NCI-H2171 (cell line): ENCODE data around the gene AGR3.
"Not testable (repeated sequence)": the region's sequence is repeated elsewhere in the genome, so short reads cannot be mapped to it uniquely, and the experiment has no call there.

Source experiments
- DNase-seq: peaks from one replicate; lab custom pipeline; 2025; lab: John Stamatoyannopoulos, UW

AGR3 gene

GRCh38 chr7:16891338-16891737 lies 9.6 kb upstream of the AGR3 start:
- DNase-seq: no peak

- no peak for DNase-seq
These were observed 8.2 kb upstream of the AGR3 start for GRCh38 chr7:16889851-16890415.

- no peak for DNase-seq
These were observed 7.5 kb upstream of the AGR3 start for GRCh38 chr7:16889305-16889704.

GRCh38 chr7:16883918-16884317 lies 2.1 kb upstream of the AGR3 start:
- DNase-seq: no peak

GRCh38 chr7:16880554-16880953 lies 1.2 kb downstream of the AGR3 start:
- DNase-seq: no peak

GRCh38 chr7:16879181-16879580 lies 2.6 kb downstream of the AGR3 start:
- DNase-seq: no peak

GRCh38 chr7:16875861-16876260 lies 5.9 kb downstream of the AGR3 start:
- no peak for DNase-seq

- DNase-seq: no peak
These were observed 7.7 kb downstream of the AGR3 start for GRCh38 chr7:16874066-16874465.

- no peak for DNase-seq
These were observed 14.5 kb downstream of the AGR3 start for GRCh38 chr7:16867328-16867727.

- not testable (repeated sequence) for DNase-seq
These were observed 28.6 kb downstream of the AGR3 start for GRCh38 chr7:16853189-16853588.

- no peak for DNase-seq
These were observed 30.0 kb downstream of the AGR3 start for GRCh38 chr7:16851829-16852228.

- DNase-seq: no peak
These were observed 30.9 kb downstream of the AGR3 start for GRCh38 chr7:16850614-16851466.

- DNase-seq: no peak
These were observed 32.3 kb downstream of the AGR3 start for GRCh38 chr7:16849296-16850148.

- peak; percentile 21 for DNase-seq
These were observed 34.4 kb downstream of the AGR3 start for GRCh38 chr7:16847381-16847860.

GRCh38 chr7:16846601-16847165 lies 35.1 kb downstream of the AGR3 start:
- peak; percentile 13 for DNase-seq

GRCh38 chr7:16845746-16846145 lies 36.0 kb downstream of the AGR3 start:
- DNase-seq: no peak

GRCh38 chr7:16841681-16842080 lies 40.1 kb downstream of the AGR3 start:
- no peak for DNase-seq

GRCh38 chr7:16840094-16840493 lies 41.7 kb downstream of the AGR3 start:
- no peak for DNase-seq

- no peak for DNase-seq
These were observed 42.1 kb downstream of the AGR3 start for GRCh38 chr7:16839646-16840045.

- no peak for DNase-seq
These were observed 42.9 kb downstream of the AGR3 start for GRCh38 chr7:16838891-16839290.

GRCh38 chr7:16838386-16838785 lies 43.4 kb downstream of the AGR3 start:
- DNase-seq: no peak

- DNase-seq: no peak
These were observed 45.3 kb downstream of the AGR3 start for GRCh38 chr7:16836481-16836880.
